K562 (cell line): ENCODE measurements around the gene MRPL2. TPM values are rescaled to one million over a fixed set of nuclear protein-coding genes. Genes with fewer than 3 reads are reported as not detected.
A peak's percentile ranks its signal among the peaks of the same experiment; 100 is the strongest.

Source experiments
- ATAC-seq: fragments of 200-7000 bp; cut with Tn5 transposase; 3 replicates; pipeline ENCODE4 v1.9.1; 2020; ENCODE audit warnings: moderate library complexity
- BruUV-seq: library from RNA; stranded (reverse); fragments of 400-500 nt; replicated peaks from 2 replicates; lab custom pipeline; 2021; lab: Mats Ljungman, UMichigan
- CTCF ChIA-PET: fragments of 300-600 bp; formaldehyde crosslinking; extraction: SDS; loops from one replicate; lab custom pipeline; 2021; ENCODE audit warnings: low intra/inter-chr PET ratio; lab: Yijun Ruan, JAX
- POLR2A ChIA-PET: fragments of 300-600, 350-650 bp; sonication (Branson Sonifier 250); formaldehyde crosslinking; extraction: SDS; loops from one replicate; lab custom pipeline; 2021; ENCODE audit warnings: antibody characterized with exemption, inconsistent platforms; lab: Yijun Ruan, JAX
- DNase-seq, 4 experiments: peaks; one replicate each; pipeline versions ENCODE4 v3.0.0 to v3.0.0-alpha.2; 2011 to 2018; ENCODE audit warnings: low spot score in 3 of 4, mixed read lengths in 3 of 4; ENCODE audit errors: extremely low read depth in 1 of 4
- FAIRE-seq: peaks from 2 replicates; lab custom pipeline; 2011; peaks lifted over from hg19 to GRCh38; lab: Jason Lieb, UNC
- H2AFZ ChIP-seq: 2 replicates; pipeline ENCODE4 v1.6.0; 2011; ENCODE audit warnings: low read depth, low read length, control low read depth, inconsistent platforms
- H3K27ac ChIP-seq: fragments of 200-600 bp; 3 replicates; pipeline ENCODE4 v1.8.0; 2011; ENCODE audit warnings: low read depth, mild to moderate bottlenecking, control low read depth, inconsistent platforms, low read length, moderate library complexity, mixed read lengths; ENCODE audit errors: extremely low read depth
- H3K27me3 ChIP-seq, 2 experiments: fragments of 300-600 bp in 1 of 2; 2 replicates in 1 of 2; 3 replicates in 1 of 2; pipeline versions ENCODE4 v1.6.0 to v1.8.0; 2011; ENCODE audit warnings: inconsistent platforms in 2 of 2, low read length in 2 of 2, mild to moderate bottlenecking in 1 of 2, mixed read lengths in 1 of 2, moderate library complexity in 1 of 2; ENCODE audit not compliant: control insufficient read depth in 2 of 2, insufficient read depth in 2 of 2
- H3K36me3 ChIP-seq: fragments of 300-600 bp; 3 replicates; pipeline ENCODE4 v1.8.0; 2011; ENCODE audit warnings: mild to moderate bottlenecking, low read length, inconsistent platforms; ENCODE audit not compliant: control insufficient read depth, insufficient read depth
- H3K4me1 ChIP-seq, 2 experiments: fragments of 200-600 bp in 1 of 2; replicated peaks in 1 of 2; 2 replicates in 1 of 2; 3 replicates in 1 of 2; pipeline versions ENCODE4 v1.5.1 to v1.8.0; 2011; ENCODE audit warnings: inconsistent platforms in 2 of 2, low read length in 2 of 2, mild to moderate bottlenecking in 1 of 2, mixed read lengths in 1 of 2, moderate library complexity in 1 of 2; ENCODE audit not compliant: control insufficient read depth in 2 of 2, insufficient read depth in 2 of 2
- H3K4me2 ChIP-seq: 2 replicates; pipeline ENCODE4 v1.6.1; 2011; ENCODE audit warnings: low read length, control low read depth, inconsistent platforms, mixed read lengths; ENCODE audit not compliant: insufficient read depth
- H3K4me3 ChIP-seq: fragments of 200-600 bp; sonication (generic), shearing (Covaris generic); 2 replicates; pipeline ENCODE4 v1.5.1; 2016; ENCODE audit warnings: control low read depth, inconsistent platforms
- H3K79me2 ChIP-seq: fragments of 200-600 bp; 3 replicates; pipeline ENCODE4 v1.8.0; 2011; ENCODE audit warnings: low read length, inconsistent platforms; ENCODE audit not compliant: control insufficient read depth, insufficient read depth
- H3K9ac ChIP-seq, 2 experiments: 2 replicates each; pipeline versions ENCODE4 v1.6.0 to v1.6.1; 2011; ENCODE audit warnings: low read depth in 2 of 2, low read length in 2 of 2, control low read depth in 1 of 2, inconsistent platforms in 1 of 2, mild to moderate bottlenecking in 1 of 2, mixed read lengths in 1 of 2; ENCODE audit not compliant: insufficient read depth in 1 of 2
- H3K9me1 ChIP-seq: one replicate; pipeline ENCODE4 v1.6.0; 2011; ENCODE audit warnings: inconsistent platforms, mild to moderate bottlenecking, low read length, moderate library complexity; ENCODE audit not compliant: control insufficient read depth, insufficient read depth
- H3K9me3 ChIP-seq: replicated peaks from 2 replicates; pipeline ENCODE4 v1.5.1; 2011; ENCODE audit warnings: low read depth, low read length, inconsistent platforms; ENCODE audit not compliant: control insufficient read depth, insufficient read depth
- H4K20me1 ChIP-seq: replicated peaks from 2 replicates; pipeline ENCODE4 v1.6.1; 2011; ENCODE audit warnings: low read length, inconsistent platforms, mixed read lengths; ENCODE audit not compliant: control insufficient read depth, insufficient read depth
- ETV6 ChIP-seq, 3 experiments: fragments of 150-350 bp in 1 of 3; sonication (generic) in 1 of 3; formaldehyde crosslinking in 1 of 3; IDR thresholded peaks; 2 replicates each; pipeline versions ENCODE4 v1.6.1 to v1.8.0; 2014 to 2022; ENCODE audit warnings: borderline replicate concordance in 2 of 3, low read depth in 2 of 3, antibody characterized with exemption in 1 of 3, low read length in 1 of 3, mild to moderate bottlenecking in 1 of 3, missing genetic modification reagents in 1 of 3
- HDAC2 ChIP-seq: fragments of 450-650 bp; IDR thresholded peaks from 2 replicates; pipeline ENCODE4 v1.6.1; 2016; ENCODE audit warnings: mild to moderate bottlenecking
- KAT7 ChIP-seq: sonication (generic); formaldehyde crosslinking; IDR thresholded peaks from 2 replicates; pipeline ENCODE4 v1.8.0; 2022; ENCODE audit warnings: missing genetic modification reagents, mild to moderate bottlenecking, borderline replicate concordance
- MIER1 ChIP-seq: fragments of 450-650 bp; IDR thresholded peaks from 2 replicates; pipeline ENCODE4 v1.6.1; 2016; ENCODE audit warnings: antibody characterized with exemption, mild to moderate bottlenecking, low read depth
- MYBL2 ChIP-seq, 2 experiments: fragments of 450-650 bp in 1 of 2; sonication (generic) in 1 of 2; formaldehyde crosslinking in 1 of 2; IDR thresholded peaks; 2 replicates each; pipeline versions ENCODE4 v1.6.1 to v1.8.1; 2017 to 2022; ENCODE audit warnings: borderline replicate concordance in 1 of 2, inconsistent platforms in 1 of 2, low read depth in 1 of 2, mild to moderate bottlenecking in 1 of 2, missing genetic modification reagents in 1 of 2, moderate library complexity in 1 of 2
- PTTG1 ChIP-seq: fragments of 450-650 bp; IDR thresholded peaks from 2 replicates; pipeline ENCODE4 v1.6.1; 2016; ENCODE audit warnings: low read depth, mild to moderate bottlenecking, missing genetic modification characterization, missing compliant biosample characterization
- SMARCA5 ChIP-seq: fragments of 450-650 bp; IDR thresholded peaks from 2 replicates; pipeline ENCODE4 v1.6.1; 2016
- STAT5B ChIP-seq: fragments of 250-450 bp; sonication (Bioruptor Pico); IDR thresholded peaks from 2 replicates; pipeline ENCODE4 v1.8.0; 2021; ENCODE audit warnings: mild to moderate bottlenecking, inconsistent platforms
- TCF7 ChIP-seq: sonication (generic); IDR thresholded peaks from 2 replicates; pipeline ENCODE4 v1.6.1; 2016; ENCODE audit warnings: antibody characterized with exemption, borderline replicate concordance
- YY1 ChIP-seq, 3 experiments: IDR thresholded peaks; 2 replicates each; pipeline ENCODE4 v1.6.1; 2011; ENCODE audit warnings: low read length in 2 of 3, mild to moderate bottlenecking in 2 of 3, moderate library complexity in 2 of 3, borderline replicate concordance in 1 of 3, control low read depth in 1 of 3, low read depth in 1 of 3; ENCODE audit not compliant: insufficient read depth in 3 of 3, insufficient replicate concordance in 2 of 3, control insufficient read depth in 1 of 3, insufficient read length in 1 of 3; ENCODE audit errors: extremely low read depth in 1 of 3
- ZNF12 ChIP-seq: sonication (generic); formaldehyde crosslinking; IDR thresholded peaks from 2 replicates; pipeline ENCODE4 v1.4.0; 2020; ENCODE audit warnings: mild to moderate bottlenecking, missing genetic modification reagents
- ZNF124 ChIP-seq: sonication (generic); formaldehyde crosslinking; IDR thresholded peaks from 2 replicates; pipeline ENCODE4 v1.8.1; 2022; ENCODE audit warnings: missing genetic modification reagents
- WGBS: fragments of 100-300 bp; shearing (Covaris generic); methylation state at CpG from one replicate; pipeline ENCODE4 v1.1.6; 2016; ENCODE audit warnings: low coverage, mixed read lengths; ENCODE audit not compliant: insufficient coverage; ENCODE audit errors: missing lambda C conversion rate; 5-methylcytosine and 5-hydroxymethylcytosine counted together
- in situ Hi-C: fragments of 300-500 bp; cut with MboI; formaldehyde crosslinking; loops from 4 replicates; pipeline ENCODE4 v1.15.0; 2018; ENCODE audit warnings: inconsistent platforms, mixed read lengths
- intact Hi-C: fragments of 100-400 bp; cut with micrococcal nuclease; formaldehyde crosslinking; loops from 2 replicates; pipeline ENCODE4 v1.14.2; 2022
- polyA plus RNA-seq, 8 experiments: library from polyadenylated mRNA; depleted of rRNA in 4 of 8; stranded (reverse) in 5 of 8; unstranded in 3 of 8; fragments of >200 nt; fragmentation: Nextera tagmentation in 2 of 8; fragmentation: Illumina TruSeq in 1 of 8; extraction: Ambion mirVana in 2 of 8; extraction: Trizol in 1 of 8; gene quantifications; 2 replicates each; pipeline versions ENCODE4 v1.2.1 to v1.2.3, GENCODE V29; 2011 to 2014; ENCODE audit warnings: inconsistent platforms in 1 of 8, missing spikeins in 1 of 8
- total RNA-seq, 7 experiments: library from RNA; depleted of rRNA in 6 of 7; stranded (reverse); fragments of >200 nt in 6 of 7; fragmentation: Illumina TruSeq in 2 of 7; extraction: Trizol in 2 of 7; gene quantifications; 2 replicates each; pipeline versions ENCODE4 v1.2.1 to v1.2.3, GENCODE V29; 2011 to 2021; ENCODE audit warnings: low replicate concordance in 1 of 7
- TF ChIP-seq, protein P1 (sequence below): IDR thresholded peaks from 2 replicates; pipeline ENCODE4 v1.6.1; 2016; ENCODE audit warnings: missing genetic modification characterization, missing compliant biosample characterization
- TF ChIP-seq, protein P2 (sequence below), 2 experiments: IDR thresholded peaks; 2 replicates each; pipeline ENCODE4 v1.6.1; 2012; ENCODE audit warnings: improper control_type of control experiment in 2 of 2, low read depth in 2 of 2, low read length in 2 of 2, borderline replicate concordance in 1 of 2

MRPL2 gene
- total and polyA plus RNA-seq, 9 of the 15 experiments (the other 6 are each of a cell fraction or from before 2014, with no cell fraction given) = 63.1 to 262 (median 121) TPM

DNA sequence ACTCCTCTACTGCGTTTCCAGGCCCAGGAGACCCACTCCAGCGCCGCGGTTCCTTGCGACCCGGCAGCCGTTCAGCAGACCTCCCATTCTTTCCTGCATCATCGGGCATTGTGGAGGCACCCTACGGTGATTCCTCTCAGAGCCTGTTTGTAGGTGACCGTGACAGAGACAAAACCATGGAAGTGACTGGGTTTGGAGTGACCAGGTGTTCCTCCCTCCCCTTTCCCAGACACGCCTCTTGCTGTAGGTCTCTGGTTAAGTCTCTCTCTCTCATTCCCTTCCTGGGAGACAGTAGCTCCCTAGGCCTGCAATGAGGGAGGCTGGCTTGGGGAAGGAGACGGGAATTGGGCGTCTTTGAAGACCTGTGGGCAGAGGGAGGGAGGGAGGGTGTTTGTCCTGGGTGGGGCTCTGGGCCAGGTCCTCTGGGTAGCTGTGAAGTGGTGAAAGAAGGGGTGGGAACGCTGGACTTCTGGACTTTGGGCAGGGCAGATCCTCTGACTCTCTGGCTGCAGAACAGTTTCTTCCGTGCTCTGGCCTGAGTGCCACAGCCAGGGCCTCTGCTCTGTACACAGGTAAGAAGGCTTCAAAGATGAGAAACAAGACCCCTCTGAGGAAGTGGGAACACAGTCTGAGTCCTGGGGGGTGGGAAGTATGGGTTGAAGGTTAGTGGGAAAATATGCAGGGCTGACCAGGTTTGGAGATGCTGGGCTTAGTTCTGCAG, 960 bp upstream of the MRPL2 start:
- no peaks in the 10 kb centered on the region for H3K9me3 ChIP-seq
- peaks cover 21% of the 10 kb centered on the region for H3K79me2 ChIP-seq
- no TSS peak for BruUV-seq
- in situ Hi-C loops = no loop called here
- DNase-seq (peak; percentile 39 to 66 (median 56)), FAIRE-seq (no peak), ATAC-seq (peak; percentile 24)
- peak overlapping the region; percentile 98 for H2AFZ ChIP-seq
- H3K36me3 ChIP-seq = peaks cover 35% of the 10 kb centered on the region
- CTCF ChIA-PET = no interaction called here
- POLR2A ChIA-PET = interaction anchor here (0.6 to 2.4 kb wide), 8 partner anchors 9 to 160 kb away, joined by 3 to 10 read pairs (median 4); partner anchors contain the start of genes PPP2R5D and PTK7
- H3K4me2 ChIP-seq = peak overlapping the region; percentile 96
- intact Hi-C loops = no loop called here
- peaks cover 15 to 17% of the 10 kb centered on the region in 2 experiments for H3K4me1 ChIP-seq
- H3K27me3 ChIP-seq = no peaks in the 10 kb centered on the region
- peak overlapping the region; percentile 96 for H3K27ac ChIP-seq
- no peaks in the 10 kb centered on the region for H4K20me1 ChIP-seq
- WGBS = 14% methylated on average over 15 of the region's 15 CpGs
- peak overlapping the region; percentile 88 for H3K4me3 ChIP-seq
- H3K9me1 ChIP-seq = no peaks in the 10 kb centered on the region
- H3K9ac ChIP-seq = peak overlapping the region; percentile 70 to 97
- TF ChIP-seq MYBL2 (IDR thresholded peaks at IDR 0.05; ENCODE audit: low read depth) (no peak), MYBL2 (CRISPR knock-in tag; IDR thresholded peaks at IDR 0.05; ENCODE audit: borderline replicate concordance) (no peak), YY1 (IDR thresholded peaks at IDR 0.05; ENCODE audit: borderline replicate concordance in 1 of 3, control insufficient read depth in 1 of 3, extremely low read depth in 1 of 3, insufficient read depth in 3 of 3, insufficient read length in 1 of 3, insufficient replicate concordance in 2 of 3, low read depth in 1 of 3, low read length in 2 of 3) (no peak), ZNF124 (no peak), ETV6 (IDR thresholded peaks at IDR 0.05; ENCODE audit: borderline replicate concordance in 1 of 2, low read depth in 2 of 2, low read length in 1 of 2) (0 out of 4 replicates have a peak, but pooled peaks of 1 of the 2 experiments have one; percentile 54), ETV6 (CRISPR knock-in tag; IDR thresholded peaks at IDR 0.05; ENCODE audit: borderline replicate concordance) (no peak), ZNF12 (CRISPR knock-in tag) (0 out of 2 replicates have a peak, but pooled peaks have one; percentile 42), PTTG1 (tag) (no peak), TCF7 (no peak), SMARCA5 (0 out of 2 replicates have a peak, but pooled peaks have one; percentile 62), MIER1 (0 out of 2 replicates have a peak, but pooled peaks have one; percentile 9), KAT7 (peak; percentile 88; the same call in 1 of the 2 replicates), STAT5B (CRISPR knock-in tag) (no peak), HDAC2 (0 out of 2 replicates have a peak, but pooled peaks have one; percentile 73)
- TF ChIP-seq, protein P1, sequence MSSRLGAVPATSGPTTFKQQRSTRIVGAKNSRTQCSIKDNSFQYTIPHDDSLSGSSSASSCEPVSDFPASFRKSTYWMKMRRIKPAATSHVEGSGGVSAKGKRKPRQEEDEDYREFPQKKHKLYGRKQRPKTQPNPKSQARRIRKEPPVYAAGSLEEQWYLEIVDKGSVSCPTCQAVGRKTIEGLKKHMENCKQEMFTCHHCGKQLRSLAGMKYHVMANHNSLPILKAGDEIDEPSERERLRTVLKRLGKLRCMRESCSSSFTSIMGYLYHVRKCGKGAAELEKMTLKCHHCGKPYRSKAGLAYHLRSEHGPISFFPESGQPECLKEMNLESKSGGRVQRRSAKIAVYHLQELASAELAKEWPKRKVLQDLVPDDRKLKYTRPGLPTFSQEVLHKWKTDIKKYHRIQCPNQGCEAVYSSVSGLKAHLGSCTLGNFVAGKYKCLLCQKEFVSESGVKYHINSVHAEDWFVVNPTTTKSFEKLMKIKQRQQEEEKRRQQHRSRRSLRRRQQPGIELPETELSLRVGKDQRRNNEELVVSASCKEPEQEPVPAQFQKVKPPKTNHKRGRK = no peak
- TF ChIP-seq, protein P2, sequence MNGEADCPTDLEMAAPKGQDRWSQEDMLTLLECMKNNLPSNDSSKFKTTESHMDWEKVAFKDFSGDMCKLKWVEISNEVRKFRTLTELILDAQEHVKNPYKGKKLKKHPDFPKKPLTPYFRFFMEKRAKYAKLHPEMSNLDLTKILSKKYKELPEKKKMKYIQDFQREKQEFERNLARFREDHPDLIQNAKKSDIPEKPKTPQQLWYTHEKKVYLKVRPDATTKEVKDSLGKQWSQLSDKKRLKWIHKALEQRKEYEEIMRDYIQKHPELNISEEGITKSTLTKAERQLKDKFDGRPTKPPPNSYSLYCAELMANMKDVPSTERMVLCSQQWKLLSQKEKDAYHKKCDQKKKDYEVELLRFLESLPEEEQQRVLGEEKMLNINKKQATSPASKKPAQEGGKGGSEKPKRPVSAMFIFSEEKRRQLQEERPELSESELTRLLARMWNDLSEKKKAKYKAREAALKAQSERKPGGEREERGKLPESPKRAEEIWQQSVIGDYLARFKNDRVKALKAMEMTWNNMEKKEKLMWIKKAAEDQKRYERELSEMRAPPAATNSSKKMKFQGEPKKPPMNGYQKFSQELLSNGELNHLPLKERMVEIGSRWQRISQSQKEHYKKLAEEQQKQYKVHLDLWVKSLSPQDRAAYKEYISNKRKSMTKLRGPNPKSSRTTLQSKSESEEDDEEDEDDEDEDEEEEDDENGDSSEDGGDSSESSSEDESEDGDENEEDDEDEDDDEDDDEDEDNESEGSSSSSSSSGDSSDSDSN (IDR thresholded peaks at IDR 0.05; ENCODE audit: borderline replicate concordance in 1 of 2, low read depth in 2 of 2, low read length in 2 of 2) = no peak
